ENCODE data around the gene ANKRD2.

- TF ChIP-seq CTCF (tag by site-specific recombination; IDR thresholded peaks at IDR 0.05): no peak
- no peak for TF ChIP-seq MEIS1 (CRISPR knock-in tag; IDR thresholded peaks at IDR 0.05; ENCODE audit: borderline replicate concordance)
Measured at GRCh38 chr10:97623277-97623676, 50.7 kb downstream of the ANKRD2 start.
